IMR-90 (cell line): ENCODE measurements around the gene ZFAND5. TPM values are rescaled to one million over a fixed set of nuclear protein-coding genes. Genes with fewer than 3 reads are reported as not detected.

ENCODE experiments used
- ATAC-seq: fragments of 200-7000 bp; cut with Tn5 transposase; 2 replicates; pipeline ENCODE4 v1.9.1; 2020; ENCODE audit warnings: low read depth, mild to moderate bottlenecking, moderate library complexity
- BruUV-seq: library from RNA; stranded (reverse); fragments of 400-500 nt; replicated peaks from 2 replicates; lab custom pipeline; 2021; lab: Mats Ljungman, UMichigan
- CTCF ChIA-PET: fragments of 300-600 bp; formaldehyde crosslinking; extraction: SDS; loops from one replicate; lab custom pipeline; 2021; ENCODE audit warnings: antibody characterized with exemption; lab: Yijun Ruan, JAX
- POLR2A ChIA-PET: fragments of 300-600 bp; sonication (Branson Sonifier 250); formaldehyde crosslinking; loops from one replicate; lab custom pipeline; 2022; ENCODE audit warnings: antibody characterized with exemption; ENCODE audit not compliant: unreplicated experiment; lab: Charles Lee
- DNase-seq: peaks from one replicate; pipeline ENCODE4 v3.0.0; 2013
- H2AFZ ChIP-seq: replicated peaks from 2 replicates; pipeline ENCODE3; 2013; ENCODE audit warnings: low read length, mild to moderate bottlenecking; ENCODE audit not compliant: poor library complexity
- H2AK5ac ChIP-seq: 2 replicates; pipeline ENCODE4 v1.6.1; 2013; ENCODE audit warnings: low read depth, low read length, inconsistent platforms
- H2AK9ac ChIP-seq: replicated peaks from 2 replicates; pipeline ENCODE3; 2013; ENCODE audit warnings: mild to moderate bottlenecking, low read depth, low read length, moderate library complexity; ENCODE audit not compliant: poor library complexity
- H2BK120ac ChIP-seq: 2 replicates; pipeline ENCODE4 v1.6.1; 2013; ENCODE audit warnings: low read depth, low read length, inconsistent platforms
- H2BK15ac ChIP-seq: 3 replicates; pipeline ENCODE4 v1.6.1; 2013; ENCODE audit warnings: low read depth, low read length, inconsistent platforms
- H2BK20ac ChIP-seq: 2 replicates; pipeline ENCODE4 v1.6.1; 2013; ENCODE audit warnings: low read depth, mild to moderate bottlenecking, inconsistent platforms, low read length, moderate library complexity
- H2BK5ac ChIP-seq: 2 replicates; pipeline ENCODE4 v1.6.1; 2013; ENCODE audit warnings: mild to moderate bottlenecking, low read depth, low read length, inconsistent platforms; ENCODE audit not compliant: poor library complexity, severe bottlenecking
- H3K14ac ChIP-seq: replicated peaks from 2 replicates; pipeline ENCODE4 v1.6.1; 2013; ENCODE audit warnings: low read depth, low read length, inconsistent platforms
- H3K18ac ChIP-seq: 2 replicates; pipeline ENCODE4 v1.6.1; 2013; ENCODE audit warnings: low read depth, low read length, control low read depth
- H3K23ac ChIP-seq: 2 replicates; pipeline ENCODE4 v1.6.1; 2013; ENCODE audit warnings: low read depth, low read length, inconsistent platforms
- H3K27ac ChIP-seq: 2 replicates; pipeline ENCODE4 v1.5.1; 2013; ENCODE audit warnings: mild to moderate bottlenecking, control low read depth, low read length; ENCODE audit not compliant: insufficient read depth
- H3K27me3 ChIP-seq: 2 replicates; pipeline ENCODE4 v1.6.1; 2013; ENCODE audit warnings: low read length; ENCODE audit not compliant: control insufficient read depth, insufficient read depth
- H3K36me3 ChIP-seq: 2 replicates; pipeline ENCODE4 v1.6.1; 2013; ENCODE audit warnings: low read length, mixed read lengths; ENCODE audit not compliant: control insufficient read depth, insufficient read depth
- H3K4ac ChIP-seq: 2 replicates; pipeline ENCODE4 v1.6.1; 2013; ENCODE audit warnings: low read depth, low read length, inconsistent platforms
- H3K4me1 ChIP-seq: 2 replicates; pipeline ENCODE4 v1.6.1; 2013; ENCODE audit warnings: low read length, mixed read lengths; ENCODE audit not compliant: control insufficient read depth, insufficient read depth
- H3K4me2 ChIP-seq: 2 replicates; pipeline ENCODE4 v1.6.1; 2013; ENCODE audit warnings: low read depth, mild to moderate bottlenecking, control low read depth, low read length, moderate library complexity
- H3K4me3 ChIP-seq: 2 replicates; pipeline ENCODE4 v1.5.1; 2013; ENCODE audit warnings: low read depth, mild to moderate bottlenecking, control low read depth, low read length, moderate library complexity; ENCODE audit not compliant: insufficient read depth
- H3K56ac ChIP-seq: 2 replicates; pipeline ENCODE4 v1.6.1; 2013; ENCODE audit warnings: low read length, inconsistent platforms; ENCODE audit not compliant: insufficient read depth; ENCODE audit errors: extremely low read depth
- H3K79me1 ChIP-seq, 2 experiments: 2 replicates each; pipeline ENCODE4 v1.6.1; 2013; ENCODE audit warnings: low read length in 2 of 2, inconsistent platforms in 1 of 2, low read depth in 1 of 2
- H3K9ac ChIP-seq: 2 replicates; pipeline ENCODE4 v1.6.1; 2013; ENCODE audit warnings: low read depth, low read length, control low read depth
- H3K9me1 ChIP-seq: 2 replicates; pipeline ENCODE4 v1.6.1; 2013; ENCODE audit warnings: low read length, inconsistent platforms; ENCODE audit not compliant: insufficient read depth
- H3K9me3 ChIP-seq: 2 replicates; pipeline ENCODE4 v1.6.1; 2013; ENCODE audit warnings: low read length; ENCODE audit not compliant: control insufficient read depth, insufficient read depth
- H4K20me1 ChIP-seq: 2 replicates; pipeline ENCODE4 v1.6.1; 2013; ENCODE audit warnings: low read length, inconsistent platforms; ENCODE audit not compliant: insufficient read depth
- H4K5ac ChIP-seq: 2 replicates; pipeline ENCODE4 v1.6.1; 2013; ENCODE audit warnings: mild to moderate bottlenecking, low read depth, low read length, control low read depth
- H4K8ac ChIP-seq, 2 experiments: 2 replicates each; pipeline ENCODE4 v1.6.1; 2013; ENCODE audit warnings: low read depth in 2 of 2, low read length in 2 of 2, control low read depth in 1 of 2, inconsistent platforms in 1 of 2
- H4K91ac ChIP-seq: 2 replicates; pipeline ENCODE4 v1.6.1; 2013; ENCODE audit warnings: low read depth, low read length, inconsistent platforms; ENCODE audit not compliant: insufficient read depth
- CHD1 ChIP-seq: IDR thresholded peaks from 2 replicates; pipeline ENCODE4 v1.6.1; 2012; ENCODE audit warnings: low read depth, low read length, improper control_type of control experiment
- FOS ChIP-seq: fragments of 150-350 bp; IDR thresholded peaks from 2 replicates; pipeline ENCODE4 v1.6.1; 2016; ENCODE audit warnings: low read depth, low read length
- MAZ ChIP-seq: IDR thresholded peaks from 2 replicates; pipeline ENCODE4 v1.6.1; 2012; ENCODE audit warnings: low read depth, mild to moderate bottlenecking, low read length, improper control_type of control experiment, moderate library complexity, borderline replicate concordance
- MXI1 ChIP-seq: IDR thresholded peaks from 2 replicates; pipeline ENCODE4 v1.6.1; 2012; ENCODE audit warnings: low read depth, mild to moderate bottlenecking, low read length, moderate library complexity, borderline replicate concordance
- NFE2L2 ChIP-seq: fragments of 150-350 bp; IDR thresholded peaks from 2 replicates; pipeline ENCODE4 v1.6.1; 2016; ENCODE audit warnings: low read depth, mild to moderate bottlenecking, low read length
- RFX5 ChIP-seq: IDR thresholded peaks from 2 replicates; pipeline ENCODE4 v1.8.0; 2012; ENCODE audit warnings: low read depth, mild to moderate bottlenecking, low read length, moderate library complexity
- SMC3 ChIP-seq: fragments of 150-350 bp; IDR thresholded peaks from 2 replicates; pipeline ENCODE4 v1.6.1; 2016; ENCODE audit warnings: low read depth, mild to moderate bottlenecking, antibody characterized with exemption, low read length, moderate library complexity
- WGBS, 2 experiments: methylation state at CpG; one replicate each; pipeline versions ENCODE4 v1.1.5 to v1.1.7; 2013; ENCODE audit warnings: missing lambda C conversion rate in 2 of 2; ENCODE audit not compliant: insufficient read length in 1 of 2; ENCODE audit errors: extremely low coverage in 2 of 2; 5-methylcytosine and 5-hydroxymethylcytosine counted together
- dilution Hi-C: fragments of 300-500 bp; cut with HindIII; formaldehyde crosslinking; loops from one replicate; pipeline ENCODE4 v1.14.3; 2018; ENCODE audit warnings: low sequenced_read_pairs; ENCODE audit not compliant: unreplicated experiment
- in situ Hi-C: fragments of 300-500 bp; cut with MboI; formaldehyde crosslinking; loops from 3 replicates; pipeline ENCODE4 v1.14.3; 2019; ENCODE audit warnings: low sequenced_read_pairs, inconsistent platforms, mixed read lengths
- intact Hi-C: fragments of 100-400 bp; cut with micrococcal nuclease; formaldehyde crosslinking; loops from 2 replicates; pipeline ENCODE4 v1.10.0; 2022
- polyA plus RNA-seq, 3 experiments: library from polyadenylated mRNA; depleted of rRNA; stranded (reverse); fragments of >200 nt; gene quantifications; 2 replicates each; pipeline ENCODE4 v1.2.3, GENCODE V29; 2012; ENCODE audit warnings: low replicate concordance in 1 of 3
- total RNA-seq: library from RNA; depleted of rRNA; stranded (reverse); fragments of >200 nt; gene quantifications from 2 replicates; pipeline ENCODE4 v1.2.3, GENCODE V29; 2012
- TF ChIP-seq, protein P1 (sequence below): fragments of 150-350 bp; IDR thresholded peaks from 2 replicates; pipeline ENCODE4 v1.6.1; 2017; ENCODE audit warnings: mild to moderate bottlenecking, antibody characterized with exemption, low read length, low read depth
- TF ChIP-seq, protein P2 (sequence below): fragments of 150-350 bp; IDR thresholded peaks from 2 replicates; pipeline ENCODE4 v1.6.1; 2016; ENCODE audit warnings: low read depth, mild to moderate bottlenecking, low read length, moderate library complexity, borderline replicate concordance

ZFAND5 gene
- total and polyA plus RNA-seq, 2 of the 4 experiments (the other 2 are of a cell fraction), result 35.8 to 85.2 TPM

DNA sequence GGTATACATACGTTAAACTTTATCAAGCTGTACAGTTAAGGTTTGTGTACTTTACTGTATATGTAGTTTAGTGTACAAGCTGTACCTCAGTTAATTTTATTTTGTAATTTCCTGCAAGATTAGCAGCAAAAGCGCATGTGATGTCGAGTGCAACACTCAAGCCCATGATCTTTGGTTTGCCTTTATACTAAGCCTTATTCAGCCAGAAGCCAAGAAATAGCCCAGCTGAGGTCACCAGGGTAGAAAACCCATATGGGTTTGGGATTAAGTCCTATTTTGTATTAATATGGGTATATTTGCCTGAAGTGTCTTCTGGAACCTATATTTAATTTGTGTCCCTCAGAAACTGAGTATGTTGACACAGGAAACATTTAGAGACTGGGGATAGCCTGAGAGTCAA lies 59.3 kb downstream of the ZFAND5 start:
- intact Hi-C loops, result loop anchor here (10.0 kb wide), 1 partner anchor 179 kb away; no protein-coding TSS in a partner anchor
- Histone ChIP-seq H3K27ac (no peak overlapping the region), H2AFZ (no peak overlapping the region), H3K56ac (0 out of 2 replicates have a peak overlapping the region, but pooled peaks have one; percentile 1), H2AK5ac (no peak overlapping the region), H2BK15ac (no peak overlapping the region), H3K4me1 (no peaks in the 10 kb centered on the region), H4K5ac (no peak overlapping the region), H2BK20ac (no peak overlapping the region), H4K20me1 (no peaks in the 10 kb centered on the region), H3K9me3 (no peaks in the 10 kb centered on the region), H2BK5ac (no peak overlapping the region), H3K4ac (peak overlapping the region; percentile 37; the same call in 1 of the 2 replicates), H3K9ac (no peak overlapping the region; the same call in 1 of the 2 replicates), H3K79me1 (no peaks in the 10 kb centered on the region; a peak in 1 of 4 replicates), H2BK120ac (no peak overlapping the region), H3K23ac (no peak overlapping the region), H4K8ac (peak overlapping the region; percentile 13 to 46; a peak in 3 of 4 replicates), H3K27me3 (no peaks in the 10 kb centered on the region), H3K4me2 (peak overlapping the region; percentile 37; the same call in 1 of the 2 replicates), H3K4me3 (no peak overlapping the region), H2AK9ac (no peak overlapping the region), H3K14ac (no peak overlapping the region), H4K91ac (no peak overlapping the region), H3K18ac (no peak overlapping the region), H3K9me1 (no peaks in the 10 kb centered on the region), H3K36me3 (no peaks in the 10 kb centered on the region)
- in situ Hi-C loops, result no loop called here
- CTCF ChIA-PET, result interaction anchor here (0.5 kb wide), 1 partner anchor 447 kb away, joined by 5 read pairs; no protein-coding TSS in a partner anchor
- POLR2A ChIA-PET, result no interaction called here
- TF ChIP-seq CHD1, result no peak
- TF ChIP-seq SMC3, result no peak
- no peak for TF ChIP-seq MAZ
- TF ChIP-seq RFX5, result no peak
- TF ChIP-seq, protein P1, sequence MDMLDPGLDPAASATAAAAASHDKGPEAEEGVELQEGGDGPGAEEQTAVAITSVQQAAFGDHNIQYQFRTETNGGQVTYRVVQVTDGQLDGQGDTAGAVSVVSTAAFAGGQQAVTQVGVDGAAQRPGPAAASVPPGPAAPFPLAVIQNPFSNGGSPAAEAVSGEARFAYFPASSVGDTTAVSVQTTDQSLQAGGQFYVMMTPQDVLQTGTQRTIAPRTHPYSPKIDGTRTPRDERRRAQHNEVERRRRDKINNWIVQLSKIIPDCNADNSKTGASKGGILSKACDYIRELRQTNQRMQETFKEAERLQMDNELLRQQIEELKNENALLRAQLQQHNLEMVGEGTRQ, result no peak
- no peak for TF ChIP-seq MXI1
- no peak for TF ChIP-seq FOS
- no peak for TF ChIP-seq NFE2L2
- TF ChIP-seq, protein P2, sequence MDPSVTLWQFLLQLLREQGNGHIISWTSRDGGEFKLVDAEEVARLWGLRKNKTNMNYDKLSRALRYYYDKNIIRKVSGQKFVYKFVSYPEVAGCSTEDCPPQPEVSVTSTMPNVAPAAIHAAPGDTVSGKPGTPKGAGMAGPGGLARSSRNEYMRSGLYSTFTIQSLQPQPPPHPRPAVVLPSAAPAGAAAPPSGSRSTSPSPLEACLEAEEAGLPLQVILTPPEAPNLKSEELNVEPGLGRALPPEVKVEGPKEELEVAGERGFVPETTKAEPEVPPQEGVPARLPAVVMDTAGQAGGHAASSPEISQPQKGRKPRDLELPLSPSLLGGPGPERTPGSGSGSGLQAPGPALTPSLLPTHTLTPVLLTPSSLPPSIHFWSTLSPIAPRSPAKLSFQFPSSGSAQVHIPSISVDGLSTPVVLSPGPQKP, result no peak
- no CpG with 5 or more reads among the region's 3 CpGs for WGBS, 2 experiments
- BruUV-seq, result no TSS peak
- dilution Hi-C loops, result no loop called here
- ATAC-seq (no peak), DNase-seq (no peak)
